Spleen (tissue), 11 donors: ENCODE data around the gene CCL27. TPM values are rescaled to one million over a fixed set of nuclear protein-coding genes. Genes with fewer than 3 reads are reported as not detected.

ENCODE experiments used
- DNase-seq: peaks from one replicate; pipeline ENCODE4 v3.0.0-alpha.2; 2020
- H3K27ac ChIP-seq, 8 donors: fragments of 200-600 bp; sonication (generic) in 7 of 8; 1 replicate in 4 of 8; 2 replicates in 4 of 8; pipeline versions ENCODE4 v1.5.0 to v1.8.0; 2016 to 2021; ENCODE audit warnings: inconsistent platforms in 4 of 8, mild to moderate bottlenecking in 4 of 8, moderate library complexity in 1 of 8
- H3K27me3 ChIP-seq, 7 donors: fragments of 200-600 bp; sonication (generic) in 6 of 7; replicated peaks in 1 of 7; 1 replicate in 4 of 7; 2 replicates in 3 of 7; pipeline versions ENCODE4 v1.5.0 to v1.8.0; 2016 to 2021; ENCODE audit warnings: inconsistent platforms in 3 of 7, mild to moderate bottlenecking in 1 of 7
- H3K36me3 ChIP-seq, 6 donors: fragments of 200-600 bp; sonication (generic) in 5 of 6; 1 replicate in 4 of 6; 2 replicates in 2 of 6; pipeline versions ENCODE4 v1.5.0 to v1.8.0; 2016 to 2021; ENCODE audit warnings: inconsistent platforms in 2 of 6
- H3K4me1 ChIP-seq, 6 donors: fragments of 200-600 bp; sonication (generic) in 5 of 6; 1 replicate in 3 of 6; 2 replicates in 3 of 6; pipeline versions ENCODE4 v1.5.0 to v1.8.0; 2016 to 2021; ENCODE audit warnings: inconsistent platforms in 3 of 6
- H3K4me3 ChIP-seq, 8 donors: fragments of 200-600 bp; sonication (generic) in 7 of 8; 1 replicate in 4 of 8; 2 replicates in 4 of 8; pipeline versions ENCODE4 v1.5.0 to v1.8.0; 2016 to 2021; ENCODE audit warnings: inconsistent platforms in 4 of 8, mild to moderate bottlenecking in 4 of 8, moderate library complexity in 2 of 8
- H3K9me3 ChIP-seq, 8 donors: fragments of 200-600 bp; sonication (generic) in 7 of 8; 1 replicate in 4 of 8; 2 replicates in 4 of 8; pipeline versions ENCODE4 v1.5.0 to v1.8.0; 2016 to 2021; ENCODE audit warnings: inconsistent platforms in 4 of 8
- POLR2A ChIP-seq, 3 donors: fragments of 450-650 bp; IDR thresholded peaks; one replicate each; pipeline ENCODE4 v1.5.1; 2017; ENCODE audit warnings: antibody characterized with exemption in 3 of 3, mild to moderate bottlenecking in 1 of 3
- POLR2AphosphoS5 ChIP-seq, 3 donors: sonication (generic); formaldehyde crosslinking; IDR thresholded peaks; one replicate each; pipeline ENCODE4 v1.5.1; 2017; ENCODE audit warnings: antibody characterized with exemption in 3 of 3
- WGBS, 5 donors: extraction: QIAGEN DNeasy Blood & Tissue Kit in 3 of 5; methylation state at CpG; one replicate each; pipeline versions ENCODE4 v1.1.5 to v1.1.7; 2013 to 2018; 5-methylcytosine and 5-hydroxymethylcytosine counted together
- intact Hi-C: fragments of 100-400 bp; cut with DNase I; formaldehyde crosslinking; loops from one replicate; pipeline ENCODE4 v1.15.0; 2023; ENCODE audit warnings: low total_unique reads
- polyA plus RNA-seq, 3 donors: library from polyadenylated mRNA; stranded (reverse); fragments of 200-250 nt; gene quantifications; one replicate each; pipeline ENCODE4 v1.2.1, GENCODE V29; 2013
- total RNA-seq, 7 donors: library from RNA; depleted of rRNA in 3 of 7; stranded (reverse); fragments of >200 nt in 3 of 7; fragmentation: NEBNext Ultra II Directional in 4 of 7; extraction: Animal tissue kit (Norgen Biotek cat#: 25700) in 4 of 7; gene quantifications; one replicate each; pipeline versions ENCODE4 v1.1.0 to v1.2.1, GENCODE V29; 2016 to 2021
- TF ChIP-seq, protein P1 (sequence below), 11 experiments: fragments of 200-600 bp in 7 of 11; fragments of 450-650 bp in 4 of 11; sonication (generic) in 4 of 11; IDR thresholded peaks in 8 of 11; conservative IDR thresholded peaks in 3 of 11; 1 replicate in 7 of 11; 2 replicates in 4 of 11; pipeline versions ENCODE4 v1.4.0 to v1.8.0; 2016 to 2021; ENCODE audit warnings: antibody characterized with exemption in 11 of 11, inconsistent platforms in 4 of 11, mild to moderate bottlenecking in 1 of 11
- donor health status: healthy with polysubstance abuse.
- donor health status: DM: no; HTN: no; CAD: no; lungs with moderate emphysema.
- donor health status: DM: no; HTN: no; CAD: no.
- donor health status: Bipolar disorder and iron deficiency.
- donor health status: healthy.
- donor health status: DM: no; HTN: no; CAD: no.
- donor health status: DM: yes; HTN: yes; CAD: no.

Gene CCL27
- total and polyA plus RNA-seq, 10 donors: 0.08 to 0.70 (median 0.32) TPM; not detected in 7

DNA sequence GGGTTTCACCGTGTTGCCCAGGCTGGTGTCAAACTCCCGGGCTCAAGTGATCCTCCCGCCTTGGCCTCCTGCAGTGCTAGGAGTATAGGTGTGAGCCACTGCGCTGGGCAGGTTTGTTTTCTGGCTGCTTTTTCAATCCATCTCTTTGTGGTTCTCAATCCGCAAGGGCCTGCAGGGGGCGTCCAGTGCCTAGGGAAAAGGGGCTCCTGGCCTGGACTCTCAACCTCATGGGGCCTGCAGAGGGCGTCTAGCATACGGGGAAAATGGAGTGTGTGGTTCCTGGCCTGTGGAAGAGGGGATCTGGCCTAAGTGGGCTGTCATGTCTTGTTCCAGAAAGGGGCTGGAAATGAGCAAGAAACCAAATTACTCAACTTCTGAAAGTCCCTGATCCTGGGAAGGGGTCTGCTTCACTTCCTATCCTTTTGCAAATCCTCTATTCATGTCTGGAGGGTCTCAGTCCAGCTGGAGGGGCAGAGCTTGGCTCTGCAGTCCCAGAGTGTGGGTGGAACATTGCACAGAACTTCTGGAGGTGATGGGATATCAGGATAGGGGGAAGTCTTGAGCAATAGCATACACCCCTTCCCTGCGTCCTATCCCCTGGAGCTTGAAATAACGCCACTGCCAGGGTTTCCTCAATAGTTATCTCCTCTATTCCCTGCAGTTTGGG is 12.7 kb upstream of the CCL27 start:
- intact Hi-C loops: no loop called here
- peak; percentile 82 for DNase-seq
- Histone ChIP-seq H3K36me3 (no peaks in the 10 kb centered on the region), H3K27ac (no peak overlapping the region), H3K9me3 (peaks cover 0 to 6% (median 3%) of the 10 kb centered on the region in 8 donors), H3K4me3 (no peak overlapping the region), H3K4me1 (no peaks in the 10 kb centered on the region), H3K27me3 (no peaks in the 10 kb centered on the region)
- no peak for TF ChIP-seq POLR2A (IDR thresholded peaks at IDR 0.05)
- TF ChIP-seq, protein P1, sequence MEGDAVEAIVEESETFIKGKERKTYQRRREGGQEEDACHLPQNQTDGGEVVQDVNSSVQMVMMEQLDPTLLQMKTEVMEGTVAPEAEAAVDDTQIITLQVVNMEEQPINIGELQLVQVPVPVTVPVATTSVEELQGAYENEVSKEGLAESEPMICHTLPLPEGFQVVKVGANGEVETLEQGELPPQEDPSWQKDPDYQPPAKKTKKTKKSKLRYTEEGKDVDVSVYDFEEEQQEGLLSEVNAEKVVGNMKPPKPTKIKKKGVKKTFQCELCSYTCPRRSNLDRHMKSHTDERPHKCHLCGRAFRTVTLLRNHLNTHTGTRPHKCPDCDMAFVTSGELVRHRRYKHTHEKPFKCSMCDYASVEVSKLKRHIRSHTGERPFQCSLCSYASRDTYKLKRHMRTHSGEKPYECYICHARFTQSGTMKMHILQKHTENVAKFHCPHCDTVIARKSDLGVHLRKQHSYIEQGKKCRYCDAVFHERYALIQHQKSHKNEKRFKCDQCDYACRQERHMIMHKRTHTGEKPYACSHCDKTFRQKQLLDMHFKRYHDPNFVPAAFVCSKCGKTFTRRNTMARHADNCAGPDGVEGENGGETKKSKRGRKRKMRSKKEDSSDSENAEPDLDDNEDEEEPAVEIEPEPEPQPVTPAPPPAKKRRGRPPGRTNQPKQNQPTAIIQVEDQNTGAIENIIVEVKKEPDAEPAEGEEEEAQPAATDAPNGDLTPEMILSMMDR (IDR thresholded peaks at IDR 0.05 in 8 of 11, conservative IDR thresholded peaks at IDR 0.05 in 3 of 11): peak in 10 of 11 experiments; percentile 17 to 70 (median 59)
- WGBS, 5 donors: 27 to 29% (median 28%) methylated on average over 10 of the region's 10 CpGs

DNA sequence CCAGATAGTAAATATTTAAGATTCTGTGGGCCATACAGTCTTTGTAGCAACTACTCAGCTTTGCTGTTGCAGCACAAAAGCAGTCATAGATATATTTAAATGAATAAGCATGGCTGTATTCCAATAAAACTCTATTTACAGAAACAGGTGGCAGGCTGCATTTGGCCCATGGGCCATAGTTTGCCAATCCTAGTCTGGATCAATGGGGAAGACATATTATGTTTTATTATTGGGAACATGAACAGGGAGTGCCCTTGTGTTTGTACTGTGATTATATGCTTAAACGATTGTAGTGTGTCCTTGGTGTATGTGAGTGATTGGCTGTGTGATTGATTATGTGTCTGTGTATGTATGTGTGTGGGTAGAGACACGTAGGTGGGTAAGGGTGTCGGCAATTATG is 12.0 kb upstream of the CCL27 start:
- intact Hi-C loops: no loop called here
- 83 to 95% (median 90%) methylated on average over 3 of the region's 3 CpGs for WGBS, 5 donors

DNA sequence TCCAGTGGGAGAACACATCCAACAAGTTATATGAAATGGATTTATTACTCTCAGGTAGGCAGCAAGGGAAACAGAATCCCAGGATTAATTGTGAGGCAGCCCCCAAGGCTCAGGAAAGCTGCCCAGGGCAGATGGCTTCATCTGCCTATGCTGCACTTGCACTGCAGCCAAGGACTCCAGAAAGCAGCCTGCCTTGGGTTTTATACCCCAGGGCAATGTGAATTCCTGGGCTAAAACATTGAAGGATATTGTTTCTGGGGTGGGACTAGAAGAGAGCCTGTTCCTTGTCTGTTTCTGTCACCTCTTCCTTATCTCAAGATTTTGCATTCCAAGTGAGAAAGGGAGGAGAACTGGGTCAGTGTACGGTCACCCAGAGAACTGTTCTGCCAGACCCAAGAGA is 8.8 kb upstream of the CCL27 start:
- intact Hi-C loops: no loop called here
- Histone ChIP-seq H3K36me3 (peaks cover 0 to 16% (median 0%) of the 10 kb centered on the region in 6 donors), H3K27me3 (no peaks in the 10 kb centered on the region), H3K27ac (no peak overlapping the region), H3K4me1 (peaks cover 0 to 15% (median 4%) of the 10 kb centered on the region in 6 donors), H3K9me3 (peaks cover 0 to 18% (median 13%) of the 10 kb centered on the region in 8 donors), H3K4me3 (no peak overlapping the region)
- no peak for DNase-seq
- TF ChIP-seq, protein P1 (IDR thresholded peaks at IDR 0.05 in 8 of 11, conservative IDR thresholded peaks at IDR 0.05 in 3 of 11): no peak
- TF ChIP-seq POLR2A (IDR thresholded peaks at IDR 0.05) (no peak), POLR2AphosphoS5 (IDR thresholded peaks at IDR 0.05) (no peak)
- 81 to 100% (median 94%) methylated on average over 1 of the region's 1 CpG for WGBS, 5 donors

More for the DNA sequence above, 12.0 kb upstream of the CCL27 start:
- H3K36me3 ChIP-seq: peaks cover 0 to 4% (median 0%) of the 10 kb centered on the region in 6 donors
- DNase-seq: no peak
- no peak overlapping the region for H3K27ac ChIP-seq
- no peaks in the 10 kb centered on the region for H3K4me1 ChIP-seq
- H3K9me3 ChIP-seq: peaks cover 0 to 14% (median 10%) of the 10 kb centered on the region in 8 donors
- TF ChIP-seq POLR2AphosphoS5 (IDR thresholded peaks at IDR 0.05) (no peak), POLR2A (IDR thresholded peaks at IDR 0.05) (no peak)
- TF ChIP-seq, protein P1 (IDR thresholded peaks at IDR 0.05 in 8 of 11, conservative IDR thresholded peaks at IDR 0.05 in 3 of 11): no peak
- no peak overlapping the region for H3K4me3 ChIP-seq
- no peaks in the 10 kb centered on the region for H3K27me3 ChIP-seq

DNA sequence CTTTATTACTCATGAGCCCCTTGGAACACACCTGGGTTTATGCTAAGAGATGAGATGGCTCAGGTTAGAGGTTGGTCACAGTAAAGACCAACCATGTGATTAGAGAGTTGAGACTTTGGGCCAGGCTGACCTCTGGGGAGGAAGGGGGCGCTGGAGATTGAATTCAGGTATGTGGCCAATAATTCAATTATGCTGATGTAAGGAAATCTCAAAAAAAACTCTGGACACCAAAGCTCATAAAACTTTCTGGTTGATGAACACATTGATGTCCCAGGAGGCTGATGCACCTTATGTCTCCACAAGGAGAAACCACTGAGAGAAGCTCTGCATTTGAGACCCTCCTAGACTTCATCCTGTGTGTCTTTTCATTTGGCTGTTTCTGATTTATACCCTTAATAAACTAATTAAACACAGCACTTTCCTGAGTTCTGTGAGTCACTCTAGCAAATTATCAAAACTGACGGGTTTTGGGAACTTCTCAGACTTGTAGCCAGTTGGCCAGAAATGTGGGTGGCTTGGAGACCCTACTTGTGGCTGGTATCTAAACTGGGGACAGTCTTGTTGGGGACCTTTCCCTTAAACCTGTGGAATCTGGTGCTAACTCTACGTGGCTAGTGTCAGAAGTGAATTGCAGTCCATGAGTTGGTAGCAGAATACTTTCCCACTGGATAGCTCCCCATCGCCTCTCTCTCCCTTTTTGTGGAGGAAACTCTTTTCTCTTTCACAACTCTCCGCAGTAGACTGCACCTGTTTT is 7.5 kb upstream of the CCL27 start:
- H3K9me3 ChIP-seq: peaks cover 0 to 18% (median 13%) of the 10 kb centered on the region in 8 donors
- 85 to 95% (median 92%) methylated on average over 5 of the region's 5 CpGs for WGBS, 5 donors
- H3K36me3 ChIP-seq: peaks cover 0 to 16% (median 0%) of the 10 kb centered on the region in 6 donors
- H3K27me3 ChIP-seq: no peaks in the 10 kb centered on the region
- intact Hi-C loops: no loop called here
- TF ChIP-seq POLR2AphosphoS5 (IDR thresholded peaks at IDR 0.05) (no peak), POLR2A (IDR thresholded peaks at IDR 0.05) (no peak)
- TF ChIP-seq, protein P1 (IDR thresholded peaks at IDR 0.05 in 8 of 11, conservative IDR thresholded peaks at IDR 0.05 in 3 of 11): no peak
- no peak overlapping the region for H3K27ac ChIP-seq
- no peak for DNase-seq
- peaks cover 0 to 26% (median 10%) of the 10 kb centered on the region in 6 donors for H3K4me1 ChIP-seq
- H3K4me3 ChIP-seq: no peak overlapping the region
